ENCODE measurements around the gene COBL.

DNA sequence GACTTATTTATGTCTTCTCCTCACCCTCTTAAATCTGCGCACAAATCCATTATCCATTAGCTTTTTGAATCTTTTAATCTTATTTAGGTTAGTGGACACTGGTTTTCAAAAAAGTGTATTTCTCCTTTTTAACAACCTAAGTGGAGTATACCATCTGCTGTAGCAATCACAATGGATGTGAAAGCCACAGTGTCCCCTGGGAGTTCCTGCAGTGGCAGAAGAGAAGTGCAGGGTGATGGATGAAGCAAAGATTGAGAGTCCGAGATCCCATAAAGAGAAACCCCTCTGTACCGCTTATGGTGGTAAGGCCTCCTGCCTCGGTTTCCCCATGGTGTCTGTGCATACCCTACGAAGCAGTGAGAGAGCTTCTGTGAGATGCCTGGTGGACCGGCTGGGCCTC lies 236.4 kb downstream of the COBL start:
- TF ChIP-seq POLR2AphosphoS5 (IDR thresholded peaks at IDR 0.05; ENCODE audit: low read depth, low read length) (no peak), FOXP2 (optimal IDR thresholded peaks at IDR 0.05; ENCODE audit: borderline replicate concordance, extremely low read depth, extremely low read length, insufficient read depth) (no peak)

Measured in PFSK-1 (cell line).